Effector memory CD4-positive, alpha-beta T cell (primary cell): Measurements from ENCODE around the gene CTNNAL1.

ENCODE experiments used
- DNase-seq, 3 donors: peaks; one replicate each; pipeline ENCODE4 v3.0.0-alpha.2; 2020
- H3K27ac ChIP-seq: 2 replicates; pipeline ENCODE4 v1.7.0; 2013; ENCODE audit warnings: mild to moderate bottlenecking, low read length, moderate library complexity; ENCODE audit not compliant: insufficient read depth, poor library complexity, severe bottlenecking
- H3K27me3 ChIP-seq: replicated peaks from 2 replicates; pipeline ENCODE4 v1.7.0; 2013; ENCODE audit warnings: mild to moderate bottlenecking, low read length; ENCODE audit not compliant: insufficient read depth, control insufficient read depth, poor library complexity, severe bottlenecking
- H3K36me3 ChIP-seq: 2 replicates; pipeline ENCODE4 v1.7.0; 2013; ENCODE audit warnings: mild to moderate bottlenecking, low read length, moderate library complexity; ENCODE audit not compliant: control insufficient read depth, insufficient read depth
- H3K4me1 ChIP-seq: 2 replicates; pipeline ENCODE4 v1.7.0; 2013; ENCODE audit warnings: low read length, mild to moderate bottlenecking; ENCODE audit not compliant: control insufficient read depth, insufficient read depth, poor library complexity, severe bottlenecking
- H3K4me3 ChIP-seq: 2 replicates; pipeline ENCODE4 v1.7.0; 2013; ENCODE audit warnings: low read length, low read depth, mild to moderate bottlenecking; ENCODE audit not compliant: insufficient read depth, poor library complexity, severe bottlenecking
- H3K9me3 ChIP-seq: 2 replicates; pipeline ENCODE4 v1.7.0; 2013; ENCODE audit warnings: mild to moderate bottlenecking, low read length, moderate library complexity; ENCODE audit not compliant: control insufficient read depth

The CTNNAL1 gene

DNA sequence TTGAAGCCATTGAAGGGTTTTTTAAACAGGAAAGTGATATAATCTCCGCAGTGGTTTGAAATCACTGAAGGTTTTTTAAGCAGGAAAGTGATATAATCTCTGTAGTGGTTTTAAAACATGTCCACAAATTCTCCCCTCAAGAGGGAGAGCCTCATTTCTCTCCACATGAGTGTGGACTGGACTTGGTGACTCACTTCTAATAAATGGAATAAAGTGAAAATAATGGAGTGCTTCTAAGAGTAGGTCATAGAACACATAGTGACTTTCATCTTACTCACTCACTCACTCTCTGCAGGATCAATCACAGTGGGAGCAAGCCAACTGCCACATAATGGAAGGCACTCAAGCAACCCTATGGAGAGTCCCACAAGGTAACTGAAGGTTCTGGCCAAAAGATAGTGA is 12.0 kb downstream of the CTNNAL1 start:
- Histone ChIP-seq H3K27ac (no peak overlapping the region), H3K4me1 (peaks cover 6% of the 10 kb centered on the region), H3K9me3 (no peaks in the 10 kb centered on the region), H3K4me3 (no peak overlapping the region), H3K27me3 (no peaks in the 10 kb centered on the region), H3K36me3 (no peaks in the 10 kb centered on the region)
- no peak for DNase-seq

DNA sequence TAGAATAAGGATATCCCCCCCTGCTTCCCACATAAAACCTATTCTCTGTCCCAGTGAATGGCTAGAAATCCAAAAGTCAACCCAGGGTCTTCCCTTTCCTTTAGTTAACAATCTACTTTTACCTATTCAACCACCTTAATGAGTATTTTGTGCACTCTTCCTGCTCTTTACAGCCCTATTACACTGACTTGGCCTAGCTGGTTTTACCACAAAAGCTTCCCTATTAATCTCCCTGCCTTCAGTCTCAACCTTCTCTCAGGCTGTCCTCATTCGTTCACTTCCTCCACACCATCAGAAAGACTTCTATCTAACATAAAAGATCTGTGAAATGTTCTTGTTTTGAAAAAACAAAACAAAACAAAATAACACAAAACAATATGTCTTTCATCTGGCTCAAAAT is 16.2 kb downstream of the CTNNAL1 start:
- H3K9me3 ChIP-seq, result no peaks in the 10 kb centered on the region
- H3K36me3 ChIP-seq, result no peaks in the 10 kb centered on the region
- no peak for DNase-seq
- H3K4me1 ChIP-seq, result peaks cover 6% of the 10 kb centered on the region
- H3K27me3 ChIP-seq, result no peaks in the 10 kb centered on the region
- no peak overlapping the region for H3K4me3 ChIP-seq
- H3K27ac ChIP-seq, result no peak overlapping the region

DNA sequence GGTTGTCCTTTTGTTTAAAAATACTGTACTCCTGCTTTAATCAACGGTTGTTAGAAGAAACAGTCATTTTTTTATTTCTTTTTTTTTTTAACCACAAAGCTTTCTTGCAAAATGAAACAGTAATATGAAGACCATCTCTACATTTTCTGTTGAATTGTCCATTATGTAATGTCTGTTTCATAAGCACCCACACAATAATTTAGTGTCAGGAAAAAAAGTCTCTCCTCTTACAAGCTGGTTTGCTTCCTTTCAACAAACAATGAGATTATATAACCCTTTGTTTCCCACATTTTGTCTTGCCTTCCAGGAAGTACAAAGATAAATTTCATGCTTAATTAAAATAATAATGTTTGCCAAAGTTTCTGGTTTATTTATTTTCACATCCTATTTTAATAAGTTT is 16.7 kb downstream of the CTNNAL1 start:
- Histone ChIP-seq H3K4me3 (no peak overlapping the region), H3K27me3 (no peaks in the 10 kb centered on the region), H3K27ac (no peak overlapping the region), H3K4me1 (peaks cover 6% of the 10 kb centered on the region), H3K9me3 (no peaks in the 10 kb centered on the region), H3K36me3 (no peaks in the 10 kb centered on the region)
- DNase-seq, result no peak

DNA sequence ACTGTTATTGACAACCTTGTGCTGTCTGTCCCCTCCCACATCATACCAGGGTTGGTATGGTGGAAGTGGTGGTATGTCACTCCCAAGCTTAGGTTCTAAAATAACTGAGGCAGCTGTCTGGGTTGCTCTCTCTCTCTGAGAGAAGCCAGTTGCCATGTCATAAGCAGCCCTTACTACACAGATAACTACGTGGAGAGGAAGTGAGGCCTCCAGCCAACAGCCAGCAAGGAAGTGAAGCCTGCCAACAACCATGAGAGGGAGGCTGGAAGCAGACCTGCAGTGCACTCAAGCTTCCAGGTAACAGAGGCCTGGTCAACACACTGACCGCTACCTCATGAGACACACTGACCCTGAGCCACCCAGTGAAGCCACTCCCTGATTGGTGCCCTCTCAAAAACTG is 18.6 kb downstream of the CTNNAL1 start:
- Histone ChIP-seq H3K27me3 (no peaks in the 10 kb centered on the region), H3K36me3 (no peaks in the 10 kb centered on the region), H3K4me1 (no peaks in the 10 kb centered on the region), H3K27ac (no peak overlapping the region), H3K9me3 (no peaks in the 10 kb centered on the region), H3K4me3 (no peak overlapping the region)
- DNase-seq, result no peak

DNA sequence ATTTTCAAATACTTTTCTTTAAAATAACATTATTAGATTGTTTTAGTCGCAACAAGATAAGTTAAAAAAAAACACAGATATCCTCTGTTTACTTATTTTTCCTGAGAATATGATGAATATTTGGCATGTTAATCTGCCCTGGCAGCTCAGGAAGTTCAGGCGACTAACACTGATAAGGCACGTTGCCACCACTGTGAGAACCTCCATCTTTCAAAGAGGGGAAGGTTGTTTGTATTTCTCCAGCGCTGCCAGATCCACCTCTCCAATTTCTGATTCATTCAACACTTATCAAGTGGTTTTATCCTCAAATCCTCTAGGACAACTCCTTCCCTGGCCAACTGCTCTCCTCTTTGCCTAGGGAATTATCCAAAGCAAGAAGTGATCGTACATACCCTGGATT is 21.8 kb downstream of the CTNNAL1 start:
- H3K27ac ChIP-seq, result no peak overlapping the region
- H3K27me3 ChIP-seq, result no peaks in the 10 kb centered on the region
- no peak for DNase-seq
- H3K9me3 ChIP-seq, result no peaks in the 10 kb centered on the region
- no peaks in the 10 kb centered on the region for H3K36me3 ChIP-seq
- no peaks in the 10 kb centered on the region for H3K4me1 ChIP-seq
- no peak overlapping the region for H3K4me3 ChIP-seq

DNA sequence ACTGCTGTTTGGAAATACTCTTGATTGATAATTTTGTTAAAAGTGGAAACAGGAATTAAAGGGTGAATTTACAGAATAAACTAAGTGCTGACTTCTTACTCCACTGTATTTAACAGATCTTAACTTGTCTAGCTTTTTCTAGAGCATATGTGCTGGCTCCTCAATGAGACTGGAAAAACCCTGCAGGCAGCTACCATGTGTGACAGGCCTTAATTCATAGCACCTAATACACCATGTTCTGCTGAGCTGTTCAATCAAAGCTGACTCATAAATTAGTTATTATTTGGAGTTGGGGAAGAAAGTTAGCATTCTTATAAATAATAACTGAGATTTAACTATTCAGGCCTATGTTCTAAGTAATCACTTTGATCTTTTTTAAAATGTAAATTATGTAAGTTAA is 29.4 kb downstream of the CTNNAL1 start:
- Histone ChIP-seq H3K4me3 (no peak overlapping the region), H3K9me3 (no peaks in the 10 kb centered on the region), H3K36me3 (no peaks in the 10 kb centered on the region), H3K27me3 (no peaks in the 10 kb centered on the region), H3K4me1 (no peaks in the 10 kb centered on the region), H3K27ac (no peak overlapping the region)
- no peak for DNase-seq

DNA sequence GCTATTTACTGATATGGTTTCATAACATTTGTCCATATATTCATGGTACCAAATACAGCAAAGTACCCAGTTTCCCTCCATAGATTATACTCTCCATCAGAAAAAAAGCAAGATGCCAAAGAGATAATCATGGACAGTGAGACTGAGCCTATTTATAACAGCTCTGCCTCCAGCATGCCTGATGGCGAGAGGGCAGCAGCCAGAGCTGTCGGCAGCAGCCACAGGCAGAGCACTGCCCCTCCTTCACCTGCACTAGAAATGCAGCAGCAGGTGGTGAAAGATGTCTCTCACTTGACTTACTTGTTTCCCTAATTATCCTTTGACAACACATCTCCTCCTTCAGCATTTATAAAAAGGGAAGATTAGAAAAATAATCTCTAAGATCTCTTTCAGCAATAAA is 32.4 kb downstream of the CTNNAL1 start:
- H3K36me3 ChIP-seq, result no peaks in the 10 kb centered on the region
- H3K9me3 ChIP-seq, result no peaks in the 10 kb centered on the region
- H3K4me1 ChIP-seq, result no peaks in the 10 kb centered on the region
- no peaks in the 10 kb centered on the region for H3K27me3 ChIP-seq
- no peak overlapping the region for H3K4me3 ChIP-seq
- DNase-seq, result no peak
- no peak overlapping the region for H3K27ac ChIP-seq

DNA sequence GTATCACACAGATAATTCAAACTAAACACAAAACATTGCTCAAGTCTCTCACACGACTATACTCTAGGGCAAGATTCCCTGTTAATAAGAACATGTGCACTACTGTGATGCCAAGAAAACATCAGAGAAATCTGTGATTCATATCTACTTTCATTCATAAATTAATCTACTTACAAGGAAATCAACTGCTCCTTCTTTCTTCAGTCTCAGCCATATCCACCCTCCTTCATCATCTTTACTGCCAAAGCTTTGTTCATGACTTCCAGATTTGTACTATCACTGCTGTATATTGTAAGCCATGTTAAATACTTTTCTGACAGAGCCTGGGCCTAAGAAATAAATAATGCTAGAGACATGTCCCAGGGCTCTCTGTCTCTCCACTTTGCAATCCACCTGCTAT is 35.1 kb downstream of the CTNNAL1 start:
- no peak for DNase-seq
- H3K36me3 ChIP-seq, result no peaks in the 10 kb centered on the region
- H3K27me3 ChIP-seq, result no peaks in the 10 kb centered on the region
- no peaks in the 10 kb centered on the region for H3K9me3 ChIP-seq
- no peak overlapping the region for H3K4me3 ChIP-seq
- no peaks in the 10 kb centered on the region for H3K4me1 ChIP-seq
- no peak overlapping the region for H3K27ac ChIP-seq

DNA sequence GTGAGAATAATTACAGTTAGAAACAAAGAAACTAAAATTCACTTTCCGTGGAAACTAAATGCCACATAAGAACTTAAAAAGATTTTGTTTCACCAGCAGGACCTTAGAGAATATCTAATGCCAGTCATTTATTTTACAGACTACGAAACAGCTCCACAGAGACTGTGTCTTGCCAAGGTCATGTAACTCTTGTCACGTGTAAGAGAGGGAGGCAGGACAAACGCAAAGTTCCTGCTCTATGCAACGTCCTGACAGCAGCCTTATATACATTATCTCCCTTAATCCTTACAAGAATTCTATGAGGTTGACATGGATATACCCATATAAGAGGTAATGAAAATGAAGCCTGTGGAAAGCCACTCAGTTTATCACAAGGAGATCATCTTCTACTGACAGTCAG is 39.4 kb downstream of the CTNNAL1 start:
- Histone ChIP-seq H3K9me3 (no peaks in the 10 kb centered on the region), H3K4me3 (no peak overlapping the region), H3K36me3 (no peaks in the 10 kb centered on the region), H3K27ac (no peak overlapping the region), H3K27me3 (no peaks in the 10 kb centered on the region), H3K4me1 (no peaks in the 10 kb centered on the region)
- DNase-seq, result no peak

DNA sequence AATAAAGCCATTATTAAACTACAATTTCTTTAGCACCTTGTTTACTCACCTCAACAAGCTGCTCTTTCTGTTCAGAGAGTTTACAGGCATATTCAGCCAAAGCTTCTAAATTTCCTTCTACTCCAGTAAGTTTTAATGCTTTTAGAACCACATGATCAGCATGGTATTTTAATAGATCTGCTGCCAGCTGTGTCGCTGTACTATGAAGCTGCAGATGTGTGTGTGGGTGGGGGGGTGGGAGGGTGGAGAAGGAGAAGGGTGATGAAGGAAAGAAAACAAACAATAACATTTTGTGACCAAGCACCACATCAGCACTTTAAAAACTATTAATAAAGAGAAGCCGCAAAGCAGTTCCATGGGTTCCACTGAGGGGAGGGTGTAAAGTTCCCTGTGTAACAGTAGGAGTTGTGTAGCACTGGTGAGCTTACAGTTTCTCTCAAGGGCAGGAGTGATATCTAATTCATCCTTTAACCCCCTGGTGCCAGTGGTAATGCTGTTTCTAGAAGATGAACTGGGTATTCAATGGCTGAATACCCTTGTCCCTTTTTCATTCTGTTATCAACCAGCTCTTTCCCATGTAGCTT is 40.6 kb downstream of the CTNNAL1 start:
- no peak for DNase-seq
- no peak overlapping the region for H3K27ac ChIP-seq
- no peaks in the 10 kb centered on the region for H3K36me3 ChIP-seq

DNA sequence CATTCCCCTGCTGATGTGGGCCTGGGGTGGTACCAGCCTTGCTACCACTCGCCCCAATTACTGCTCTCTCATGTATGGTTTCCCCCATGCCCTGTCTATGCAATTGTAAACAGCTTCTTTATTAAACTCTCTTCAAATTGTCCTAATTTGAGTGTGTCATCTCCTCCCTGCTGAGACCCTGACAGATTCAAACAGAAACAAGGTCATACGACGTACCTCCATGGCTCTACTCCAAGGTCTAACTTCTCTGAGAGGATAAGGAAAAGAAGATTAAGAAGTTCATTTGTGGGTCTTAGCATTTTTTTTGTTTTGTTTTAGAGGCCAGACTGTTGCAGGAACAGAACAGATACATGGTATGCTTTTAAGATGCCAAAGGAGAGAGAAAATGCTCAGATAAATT is 41.1 kb downstream of the CTNNAL1 start:
- no peaks in the 10 kb centered on the region for H3K36me3 ChIP-seq
- no peaks in the 10 kb centered on the region for H3K9me3 ChIP-seq

More for the DNA sequence above, 40.6 kb downstream of the CTNNAL1 start:
- no peaks in the 10 kb centered on the region for H3K27me3 ChIP-seq
- no peaks in the 10 kb centered on the region for H3K4me1 ChIP-seq
- H3K9me3 ChIP-seq, result no peaks in the 10 kb centered on the region
- H3K4me3 ChIP-seq, result no peak overlapping the region

More for the DNA sequence above, 41.1 kb downstream of the CTNNAL1 start:
- no peak overlapping the region for H3K4me3 ChIP-seq
- no peak overlapping the region for H3K27ac ChIP-seq
- no peak for DNase-seq
- H3K27me3 ChIP-seq, result no peaks in the 10 kb centered on the region
- no peaks in the 10 kb centered on the region for H3K4me1 ChIP-seq
